Fibroblast of skin of abdomen (primary cell): ENCODE measurements around the gene PAIP2. TPM values are rescaled to one million over a fixed set of nuclear protein-coding genes. Genes with fewer than 3 reads are reported as not detected.
"Not testable (repeated sequence)": the region's sequence is repeated elsewhere in the genome, so short reads cannot be mapped to it uniquely, and the experiment has no call there.

Experiments
- DNase-seq: peaks from one replicate; pipeline ENCODE4 v3.0.0-alpha.2; 2013
- polyA plus RNA-seq, 2 experiments: library from polyadenylated mRNA; unstranded; fragments of 120-200 nt; gene quantifications; one replicate each; pipeline ENCODE4 v1.2.1, GENCODE V29; 2013; ENCODE audit not compliant: insufficient read length in 2 of 2

PAIP2 gene
- 70.8 TPM for polyA plus RNA-seq (2013, experiment 1 of 2; ENCODE audit: insufficient read length)
- polyA plus RNA-seq (2013, experiment 2 of 2; ENCODE audit: insufficient read length) = 73.2 TPM

- peak; percentile 98 for DNase-seq
Observed at GRCh38 chr5:139341689-139342422, at the start of gene PAIP2. Gene PAIP2, plus strand, starts transcription at chr5:139341854. Its CDS starts 21,931 bp downstream, at chr5:139363785.

GRCh38 chr5:139293202-139293506 is 48.5 kb upstream of the PAIP2 start:
- no peak for DNase-seq

- peak; percentile 97 for DNase-seq
Observed at GRCh38 chr5:139293507-139294373, 47.9 kb upstream of the PAIP2 start, which contains the start of gene MATR3. Gene MATR3, plus strand, starts transcription at chr5:139293740. Its CDS starts 13,676 bp downstream, at chr5:139307416.

GRCh38 chr5:139294374-139295165 is 47.1 kb upstream of the PAIP2 start:
- DNase-seq = peak; percentile 80

- no peak for DNase-seq
Observed at GRCh38 chr5:139295346-139296057, 46.2 kb upstream of the PAIP2 start.

- no peak for DNase-seq
Observed at GRCh38 chr5:139296198-139296597, 45.5 kb upstream of the PAIP2 start.

GRCh38 chr5:139296862-139297326 is 44.8 kb upstream of the PAIP2 start:
- no peak for DNase-seq

GRCh38 chr5:139297439-139298133 is 44.1 kb upstream of the PAIP2 start:
- DNase-seq = no peak

GRCh38 chr5:139298242-139298641 is 43.4 kb upstream of the PAIP2 start:
- no peak for DNase-seq

- DNase-seq = no peak
Observed at GRCh38 chr5:139299486-139299885, 42.2 kb upstream of the PAIP2 start.

- DNase-seq = no peak
Observed at GRCh38 chr5:139301808-139302499, 39.7 kb upstream of the PAIP2 start.

- DNase-seq = no peak
Observed at GRCh38 chr5:139304391-139305324, 37.0 kb upstream of the PAIP2 start.

GRCh38 chr5:139306197-139306596 is 35.5 kb upstream of the PAIP2 start:
- DNase-seq = no peak

GRCh38 chr5:139306628-139307379 is 34.9 kb upstream of the PAIP2 start:
- DNase-seq = no peak

- DNase-seq = no peak
Observed at GRCh38 chr5:139308797-139309196, 32.9 kb upstream of the PAIP2 start.

- DNase-seq = not testable (repeated sequence)
Observed at GRCh38 chr5:139310715-139311186, 30.9 kb upstream of the PAIP2 start.

- no peak for DNase-seq
Observed at GRCh38 chr5:139312075-139312474, 29.6 kb upstream of the PAIP2 start.

GRCh38 chr5:139314276-139314675 is 27.4 kb upstream of the PAIP2 start:
- no peak for DNase-seq
